ENCODE measurements around the gene AP1AR.

DNA sequence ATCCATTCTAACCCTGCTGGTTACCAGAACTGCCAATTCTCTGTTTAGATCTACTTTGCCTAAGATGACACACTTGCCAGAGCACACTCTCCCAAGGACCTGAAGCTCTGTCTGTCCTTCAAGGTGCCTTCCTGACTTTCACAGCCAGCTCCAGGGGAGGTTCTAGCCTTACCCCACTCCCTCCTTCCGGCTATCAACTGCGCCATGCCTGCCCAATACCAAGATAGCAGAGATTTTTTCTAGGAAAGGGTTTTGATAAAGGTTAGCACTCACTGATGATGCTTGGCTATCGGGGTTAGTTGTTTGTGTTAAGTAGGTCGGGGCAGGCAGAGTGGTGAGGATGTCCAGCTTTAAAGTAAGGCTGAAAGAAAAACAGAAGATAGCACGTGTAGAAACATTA is 79.9 kb downstream of the AP1AR start:
- TF ChIP-seq, protein P1, sequence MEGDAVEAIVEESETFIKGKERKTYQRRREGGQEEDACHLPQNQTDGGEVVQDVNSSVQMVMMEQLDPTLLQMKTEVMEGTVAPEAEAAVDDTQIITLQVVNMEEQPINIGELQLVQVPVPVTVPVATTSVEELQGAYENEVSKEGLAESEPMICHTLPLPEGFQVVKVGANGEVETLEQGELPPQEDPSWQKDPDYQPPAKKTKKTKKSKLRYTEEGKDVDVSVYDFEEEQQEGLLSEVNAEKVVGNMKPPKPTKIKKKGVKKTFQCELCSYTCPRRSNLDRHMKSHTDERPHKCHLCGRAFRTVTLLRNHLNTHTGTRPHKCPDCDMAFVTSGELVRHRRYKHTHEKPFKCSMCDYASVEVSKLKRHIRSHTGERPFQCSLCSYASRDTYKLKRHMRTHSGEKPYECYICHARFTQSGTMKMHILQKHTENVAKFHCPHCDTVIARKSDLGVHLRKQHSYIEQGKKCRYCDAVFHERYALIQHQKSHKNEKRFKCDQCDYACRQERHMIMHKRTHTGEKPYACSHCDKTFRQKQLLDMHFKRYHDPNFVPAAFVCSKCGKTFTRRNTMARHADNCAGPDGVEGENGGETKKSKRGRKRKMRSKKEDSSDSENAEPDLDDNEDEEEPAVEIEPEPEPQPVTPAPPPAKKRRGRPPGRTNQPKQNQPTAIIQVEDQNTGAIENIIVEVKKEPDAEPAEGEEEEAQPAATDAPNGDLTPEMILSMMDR (IDR thresholded peaks at IDR 0.05; ENCODE audit: low read depth, low read length) = no peak
- TF ChIP-seq EZH2phosphoT487 (IDR thresholded peaks at IDR 0.05; ENCODE audit: low read depth) = no peak
